Measurements from ENCODE around the gene TTYH1.

TTYH1 gene

GRCh38 chr19:54429176-54429495 is 13.9 kb downstream of the TTYH1 start:
- no peak overlapping the region for H3K4me3 ChIP-seq (ENCODE audit: low read depth, low read length)
- no peak for TF ChIP-seq CTCF (IDR thresholded peaks at IDR 0.05; ENCODE audit: low read depth, low read length)
- DNase-seq (ENCODE audit: low read depth, low spot score): no peak
- in situ Hi-C loops (cut with HindIII; ENCODE audit: low sequenced_read_pairs): no loop called here

GRCh38 chr19:54429545-54430227 is 14.4 kb downstream of the TTYH1 start:
- no peak for TF ChIP-seq CTCF (IDR thresholded peaks at IDR 0.05; ENCODE audit: low read depth, low read length)
- no peak for DNase-seq (ENCODE audit: low read depth, low spot score)
- in situ Hi-C loops (cut with HindIII; ENCODE audit: low sequenced_read_pairs): no loop called here

GRCh38 chr19:54430306-54431254 is 15.3 kb downstream of the TTYH1 start:
- peak; percentile 20 for TF ChIP-seq CTCF (IDR thresholded peaks at IDR 0.05; ENCODE audit: low read depth, low read length)
- in situ Hi-C loops (cut with HindIII; ENCODE audit: low sequenced_read_pairs): no loop called here
- no peak for DNase-seq (ENCODE audit: low read depth, low spot score)
- no peak overlapping the region for H3K4me3 ChIP-seq (ENCODE audit: low read depth, low read length)

More at GRCh38 chr19:54429545-54430227, 14.4 kb downstream of the TTYH1 start:
- H3K4me3 ChIP-seq (ENCODE audit: low read depth, low read length): no peak overlapping the region

- in situ Hi-C loops (cut with HindIII; ENCODE audit: low sequenced_read_pairs): no loop called here
- peak; percentile 34 for DNase-seq (ENCODE audit: low read depth, low spot score)
- TF ChIP-seq CTCF (IDR thresholded peaks at IDR 0.05; ENCODE audit: low read depth, low read length): no peak
- no peak overlapping the region for H3K4me3 ChIP-seq (ENCODE audit: low read depth, low read length)
These were observed 16.1 kb downstream of the TTYH1 start for GRCh38 chr19:54431255-54431838.

GRCh38 chr19:54432144-54432738 is 17.0 kb downstream of the TTYH1 start:
- no peak for DNase-seq (ENCODE audit: low read depth, low spot score)
- no peak overlapping the region for H3K4me3 ChIP-seq (ENCODE audit: low read depth, low read length)
- TF ChIP-seq CTCF (IDR thresholded peaks at IDR 0.05; ENCODE audit: low read depth, low read length): no peak
- in situ Hi-C loops (cut with HindIII; ENCODE audit: low sequenced_read_pairs): no loop called here

GRCh38 chr19:54433697-54434096 is 18.4 kb downstream of the TTYH1 start:
- no peak for DNase-seq (ENCODE audit: low read depth, low spot score)
- in situ Hi-C loops (cut with HindIII; ENCODE audit: low sequenced_read_pairs): no loop called here
- H3K4me3 ChIP-seq (ENCODE audit: low read depth, low read length): no peak overlapping the region
- no peak for TF ChIP-seq CTCF (IDR thresholded peaks at IDR 0.05; ENCODE audit: low read depth, low read length)

Measured in astrocyte of the spinal cord (primary cell).